A673 (cell line): ENCODE measurements around the gene CYP19A1.

Experiments used
- EZH2 ChIP-seq: fragments of 200-600 bp; sonication (generic); IDR thresholded peaks from 2 replicates; pipeline ENCODE4 v1.6.1; 2017; ENCODE audit warnings: borderline replicate concordance, low read depth, mild to moderate bottlenecking, mixed read lengths, antibody characterized with exemption, low read length; ENCODE audit not compliant: poor library complexity, severe bottlenecking
- TF ChIP-seq, protein P1 (sequence below): fragments of 300-800, 200-600 bp; sonication (generic); conservative IDR thresholded peaks from 2 replicates; pipeline ENCODE4 v1.5.1; 2017; ENCODE audit warnings: low read depth, mild to moderate bottlenecking, antibody characterized with exemption, low read length, moderate library complexity, mixed read lengths

DNA sequence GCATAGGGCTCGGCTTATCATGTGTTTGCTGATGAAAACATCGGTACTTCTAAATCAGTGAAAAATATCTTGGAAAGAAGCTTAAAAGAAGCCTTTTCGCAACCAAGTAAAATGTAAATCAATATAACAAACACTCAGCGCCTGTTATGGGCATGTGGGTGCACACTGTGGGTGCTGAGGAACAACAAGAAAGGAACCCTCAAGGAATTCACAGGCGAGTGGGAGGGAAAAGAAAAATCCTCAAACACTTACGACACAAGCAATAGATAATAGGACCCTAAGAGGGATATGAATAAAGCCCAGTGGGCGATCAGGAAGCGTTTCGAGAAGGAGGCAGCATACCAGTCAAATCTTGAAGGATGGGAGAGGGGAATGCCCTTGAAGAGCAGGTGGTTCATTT is 25.0 kb upstream of the CYP19A1 start:
- TF ChIP-seq, protein P1, sequence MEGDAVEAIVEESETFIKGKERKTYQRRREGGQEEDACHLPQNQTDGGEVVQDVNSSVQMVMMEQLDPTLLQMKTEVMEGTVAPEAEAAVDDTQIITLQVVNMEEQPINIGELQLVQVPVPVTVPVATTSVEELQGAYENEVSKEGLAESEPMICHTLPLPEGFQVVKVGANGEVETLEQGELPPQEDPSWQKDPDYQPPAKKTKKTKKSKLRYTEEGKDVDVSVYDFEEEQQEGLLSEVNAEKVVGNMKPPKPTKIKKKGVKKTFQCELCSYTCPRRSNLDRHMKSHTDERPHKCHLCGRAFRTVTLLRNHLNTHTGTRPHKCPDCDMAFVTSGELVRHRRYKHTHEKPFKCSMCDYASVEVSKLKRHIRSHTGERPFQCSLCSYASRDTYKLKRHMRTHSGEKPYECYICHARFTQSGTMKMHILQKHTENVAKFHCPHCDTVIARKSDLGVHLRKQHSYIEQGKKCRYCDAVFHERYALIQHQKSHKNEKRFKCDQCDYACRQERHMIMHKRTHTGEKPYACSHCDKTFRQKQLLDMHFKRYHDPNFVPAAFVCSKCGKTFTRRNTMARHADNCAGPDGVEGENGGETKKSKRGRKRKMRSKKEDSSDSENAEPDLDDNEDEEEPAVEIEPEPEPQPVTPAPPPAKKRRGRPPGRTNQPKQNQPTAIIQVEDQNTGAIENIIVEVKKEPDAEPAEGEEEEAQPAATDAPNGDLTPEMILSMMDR: no peak
- no peak for TF ChIP-seq EZH2
